ENCODE results near the gene GJA5.
"Not testable (repeated sequence)": the region's sequence is repeated elsewhere in the genome, so short reads cannot be mapped to it uniquely, and the experiment has no call there.

GJA5 gene

DNA sequence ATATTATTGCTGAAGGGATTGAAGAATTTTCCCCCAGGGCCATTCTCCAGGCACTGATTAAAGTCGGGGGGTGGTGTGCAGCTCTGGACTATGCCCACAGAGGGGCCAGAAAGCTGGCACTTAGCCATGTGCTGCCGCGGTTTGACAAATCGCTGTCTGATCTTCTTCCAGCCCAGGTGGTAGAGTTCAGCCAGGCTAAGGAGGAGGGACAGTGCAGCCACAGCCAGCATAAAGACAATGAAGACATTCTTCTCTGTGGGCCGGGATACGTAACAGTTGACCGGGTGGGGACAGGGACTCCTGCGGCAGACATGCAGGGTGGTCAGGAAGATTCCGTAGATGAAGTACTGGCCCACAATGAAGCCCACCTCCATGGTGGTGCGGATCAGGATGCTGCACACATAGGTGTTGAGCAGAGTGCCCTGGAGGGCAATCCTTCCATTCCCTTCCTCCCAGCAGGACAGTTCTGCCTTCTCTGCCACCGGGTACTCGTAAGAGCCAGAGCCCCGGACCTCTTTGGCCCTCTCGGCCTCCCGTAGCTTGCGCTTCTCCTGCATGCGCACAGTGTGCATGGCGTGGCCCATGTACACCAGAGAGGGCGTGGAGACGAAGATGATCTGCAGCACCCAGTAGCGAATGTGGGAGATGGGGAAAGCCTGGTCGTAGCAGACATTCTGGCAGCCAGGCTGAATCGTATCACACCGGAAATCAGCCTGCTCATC, 1.9 kb downstream of the GJA5 start:
- no peak for DNase-seq

DNA sequence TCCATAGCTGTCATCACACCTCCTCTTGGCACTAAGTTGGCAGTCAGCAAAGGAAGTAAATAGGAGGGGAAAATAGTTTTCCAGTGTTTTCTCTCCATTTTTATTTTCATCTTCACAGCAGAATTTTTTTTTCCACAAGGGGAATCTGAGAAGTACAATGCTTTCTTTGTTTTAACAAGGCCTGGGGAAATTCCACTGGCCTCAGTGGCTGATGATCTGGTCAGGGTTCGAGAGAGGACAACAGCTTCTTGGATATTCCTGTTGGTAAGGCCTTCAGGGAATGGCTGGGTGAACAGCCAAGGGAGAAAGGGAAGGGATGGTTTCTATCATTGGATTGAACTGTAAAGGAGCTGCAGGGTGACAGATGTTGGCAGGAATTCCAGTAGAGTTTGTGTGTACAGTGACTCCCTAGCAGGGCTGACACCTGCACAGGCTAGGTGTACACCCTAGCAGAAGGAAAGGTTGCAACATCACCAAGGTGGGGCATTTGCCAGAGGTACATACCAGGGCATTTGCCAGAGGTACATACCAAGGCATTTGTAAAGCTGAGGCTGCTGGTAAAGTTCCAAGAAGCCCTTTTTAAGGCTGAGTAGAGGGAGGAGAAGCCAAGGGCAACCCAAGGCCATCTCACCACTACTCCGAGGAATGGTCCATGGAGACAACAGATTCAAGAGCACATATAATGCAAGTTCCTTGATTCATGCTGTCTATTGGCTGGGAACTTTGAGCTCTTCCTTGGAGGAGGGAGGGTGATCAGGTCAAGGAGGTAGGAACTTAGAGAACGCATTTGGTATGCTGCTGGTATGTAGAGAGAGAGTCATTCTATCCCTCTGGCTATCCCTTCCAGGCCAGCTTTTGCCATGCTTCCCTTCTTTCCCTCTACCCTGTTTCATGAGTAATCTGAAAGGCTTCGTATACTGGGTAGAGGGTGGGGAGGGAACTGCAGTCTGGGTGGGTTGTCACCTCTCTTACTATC, 3.1 kb downstream of the GJA5 start:
- no peak for DNase-seq

DNA sequence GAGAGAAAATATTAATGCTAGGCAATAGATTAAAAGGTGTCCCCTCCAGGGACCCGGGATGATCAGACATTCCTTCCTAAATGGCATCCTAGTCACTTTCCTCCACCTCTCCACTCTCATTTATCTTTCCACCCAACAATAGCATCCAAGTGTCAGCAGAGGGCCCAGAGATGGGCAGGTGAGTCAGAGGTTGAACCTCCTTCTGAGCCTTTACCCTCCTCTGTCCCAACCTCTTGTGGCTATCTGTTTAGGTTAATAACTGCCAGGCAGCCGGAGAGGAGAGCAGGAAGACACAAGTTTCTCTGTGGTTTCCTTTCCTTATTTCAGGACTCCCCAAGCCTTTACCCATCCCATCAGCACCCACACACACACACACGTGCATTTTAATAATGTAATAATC, 4.1 kb downstream of the GJA5 start:
- DNase-seq = no peak

DNA sequence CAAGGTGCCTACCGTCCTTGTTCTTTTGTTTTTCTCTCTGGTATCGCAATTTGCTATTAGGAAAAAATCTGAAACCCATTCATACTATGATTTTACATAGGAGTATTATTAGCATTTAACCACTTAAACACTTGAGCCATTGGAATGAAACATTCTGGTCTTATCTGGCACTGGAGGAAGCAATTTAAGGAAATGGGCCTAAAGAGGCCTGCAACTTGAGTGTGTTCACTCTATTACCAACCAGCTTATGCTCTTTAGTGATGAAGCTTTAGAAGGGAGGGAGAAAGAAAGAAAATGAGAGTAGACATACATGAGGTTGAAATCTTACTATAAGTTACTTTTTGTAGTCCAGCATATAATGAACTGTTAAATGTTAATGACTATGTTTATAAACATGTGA, 5.7 kb downstream of the GJA5 start:
- no peak for DNase-seq

DNA sequence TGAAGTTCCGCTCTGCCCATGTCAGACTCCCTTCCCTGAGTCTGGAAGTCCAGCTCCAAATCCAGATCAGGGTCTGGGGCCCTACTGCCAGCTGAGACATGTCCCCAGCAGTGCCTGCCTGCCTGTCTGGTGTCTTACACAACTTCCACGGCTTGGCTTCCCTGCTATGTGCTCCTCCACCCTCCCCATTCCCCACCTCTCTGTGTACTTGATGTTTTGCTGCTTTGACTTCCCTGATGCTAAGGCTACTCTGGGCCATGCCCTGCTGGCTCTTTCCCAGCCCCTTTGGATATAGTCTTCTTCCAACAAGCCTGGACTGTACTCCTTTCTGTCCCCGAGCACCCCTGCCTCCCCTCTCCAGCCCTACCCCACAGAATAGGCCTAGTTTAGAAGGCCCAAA, 7.3 kb downstream of the GJA5 start:
- no peak for DNase-seq

DNA sequence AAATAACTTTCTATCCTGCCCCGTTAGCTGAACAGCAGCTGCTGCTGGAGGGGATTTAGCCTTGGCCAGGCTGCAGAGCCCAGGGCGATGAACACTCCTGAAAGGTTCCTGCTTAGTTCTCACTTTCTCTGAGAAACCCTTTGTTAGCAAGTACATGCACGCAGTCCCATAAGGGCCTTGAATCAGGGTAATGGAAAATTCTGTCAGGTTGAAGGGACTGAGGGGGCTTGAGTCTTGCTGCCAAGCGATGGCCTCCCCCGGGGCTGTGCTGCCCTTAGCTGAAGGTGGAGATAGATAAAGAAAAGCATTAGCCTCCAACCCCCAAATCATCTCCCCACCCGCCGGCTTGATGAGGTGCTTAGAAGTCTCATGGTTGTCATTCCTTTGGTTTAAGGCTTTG, 7.9 kb downstream of the GJA5 start:
- DNase-seq = no peak

DNA sequence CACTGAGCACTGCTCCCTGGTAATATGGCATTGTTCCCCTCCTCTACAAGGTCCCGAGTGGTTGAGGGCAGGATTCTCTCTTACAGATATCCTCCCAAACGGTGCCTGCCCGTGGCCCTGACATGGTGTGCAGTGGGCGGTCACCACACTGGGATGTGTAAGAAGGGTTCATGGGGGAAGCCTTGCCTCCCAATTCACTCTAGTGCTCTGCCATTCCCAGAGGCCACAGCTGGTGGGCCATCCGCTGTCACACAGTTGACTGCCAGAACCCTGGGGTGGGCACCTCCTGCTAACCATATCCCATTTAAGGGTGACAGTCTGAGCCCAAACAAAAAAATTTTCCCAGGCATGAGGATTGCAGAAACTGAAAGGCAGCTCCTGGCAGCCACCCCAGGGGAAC, 9.1 kb downstream of the GJA5 start:
- no peak for DNase-seq

DNA sequence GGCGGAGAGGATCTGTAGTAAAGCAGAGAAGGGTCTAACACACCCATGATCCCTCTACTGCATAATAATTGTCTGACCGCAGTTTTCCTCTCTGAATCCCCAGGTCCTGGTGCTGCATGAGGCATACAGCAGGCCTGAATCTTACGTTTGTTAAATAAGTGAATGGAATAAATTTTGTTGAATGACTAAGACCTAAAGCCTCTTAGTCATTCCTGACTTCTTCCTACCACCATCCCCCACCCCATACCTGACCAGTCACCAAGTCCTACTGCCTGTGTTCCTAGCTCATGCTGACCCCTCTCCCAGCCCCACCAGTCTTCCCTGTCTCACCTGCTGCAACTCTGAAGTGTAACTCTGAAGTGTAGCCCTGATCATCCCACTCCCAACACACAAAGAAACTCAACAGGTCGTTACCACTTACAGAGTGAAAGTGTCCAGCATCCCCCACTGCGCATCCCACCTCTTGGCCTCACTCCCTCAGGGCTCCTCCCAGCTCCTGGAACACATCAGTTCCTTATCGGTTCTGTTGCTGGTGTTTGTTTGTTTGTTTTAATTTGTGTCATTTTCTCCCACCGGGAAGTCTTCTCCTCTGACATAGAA, 9.7 kb downstream of the GJA5 start:
- DNase-seq = no peak

DNA sequence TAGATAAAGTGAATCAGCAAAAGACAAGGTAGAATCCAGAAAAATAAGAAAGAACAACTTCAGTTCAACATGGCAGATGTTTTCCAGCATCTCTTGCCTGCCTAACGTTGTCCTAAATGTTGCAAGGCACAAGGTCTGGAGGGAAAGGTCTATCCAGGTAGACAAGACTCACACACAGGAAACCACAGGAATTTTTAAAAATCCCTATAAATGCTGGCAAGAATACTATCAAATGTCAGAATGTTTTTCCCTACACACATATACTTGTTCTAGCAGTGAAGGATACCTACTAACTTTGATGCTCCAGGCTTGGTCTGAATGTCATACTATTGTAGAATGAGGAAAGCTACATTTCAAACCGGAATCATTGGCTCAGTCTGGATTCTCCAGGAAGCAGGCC, 10.6 kb downstream of the GJA5 start:
- DNase-seq = no peak

DNA sequence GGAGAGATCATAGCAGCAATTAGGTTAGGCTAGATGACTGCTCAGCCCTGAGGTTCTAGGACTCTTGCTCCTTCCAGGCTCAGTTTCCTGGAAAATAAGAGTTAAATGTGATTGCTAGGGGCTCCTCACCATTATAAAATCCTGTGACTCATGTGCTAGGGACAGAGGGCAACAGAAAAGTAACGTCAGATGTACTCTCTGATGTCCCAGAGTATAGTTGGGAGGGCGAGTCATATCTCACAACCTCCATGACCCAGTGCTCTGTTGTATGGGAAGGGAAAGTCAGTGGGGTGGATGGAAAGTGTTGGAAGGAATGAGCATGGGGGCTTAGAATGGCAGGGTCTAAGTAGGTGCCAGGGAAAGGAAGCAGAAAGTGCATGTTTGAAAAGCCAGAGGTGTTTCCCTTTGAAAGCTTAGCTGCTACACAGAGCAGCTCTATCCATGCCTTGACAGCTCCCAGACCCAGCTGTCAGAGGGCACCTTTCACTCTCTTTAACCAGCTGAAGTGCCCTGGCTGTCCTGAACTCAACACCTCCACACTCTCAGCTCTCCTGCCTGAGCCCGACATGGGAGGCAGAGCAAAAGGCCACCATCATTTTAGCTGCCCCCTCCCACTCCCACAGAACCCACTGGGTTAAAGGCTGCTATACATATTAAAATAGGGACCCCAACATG, 11.6 kb downstream of the GJA5 start:
- no peak for DNase-seq

DNA sequence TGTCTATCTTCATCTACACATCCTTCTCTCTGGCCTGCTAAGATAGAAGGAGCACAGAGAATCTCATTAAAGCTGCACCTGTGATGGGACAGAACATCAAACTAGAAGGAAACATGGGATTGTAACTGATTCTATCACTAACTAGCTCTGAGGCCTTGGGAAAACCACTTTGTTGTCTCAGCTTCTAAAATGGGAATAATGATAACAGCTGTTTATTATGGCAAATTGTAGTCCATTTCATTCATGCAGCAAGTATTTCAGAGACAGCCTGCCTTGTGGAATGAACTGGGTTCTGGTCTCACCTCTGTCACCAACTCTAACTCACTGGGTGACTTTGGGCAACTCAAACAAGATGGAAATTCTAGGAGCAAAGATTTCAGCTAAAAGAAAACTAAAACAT, 12.4 kb downstream of the GJA5 start:
- DNase-seq = no peak

DNA sequence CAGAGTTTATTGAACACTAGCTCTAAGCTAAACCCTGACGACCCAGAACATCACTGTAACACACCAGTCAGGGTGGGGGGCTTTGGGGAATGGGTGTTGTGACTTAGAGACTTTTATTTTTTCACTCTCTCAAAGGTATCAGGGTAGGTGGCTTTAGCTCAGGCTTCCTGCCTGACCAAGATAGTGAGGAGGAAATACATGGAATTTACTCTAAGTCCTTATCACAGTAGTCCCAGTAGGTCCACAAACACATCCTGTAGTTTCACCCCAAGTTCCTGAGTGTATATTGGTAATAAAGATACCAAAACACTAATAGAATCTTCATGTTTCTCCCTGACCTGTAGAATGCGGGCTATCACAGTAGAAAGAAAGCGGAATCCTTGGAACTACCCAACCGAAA, 15.1 kb downstream of the GJA5 start:
- DNase-seq = no peak

DNA sequence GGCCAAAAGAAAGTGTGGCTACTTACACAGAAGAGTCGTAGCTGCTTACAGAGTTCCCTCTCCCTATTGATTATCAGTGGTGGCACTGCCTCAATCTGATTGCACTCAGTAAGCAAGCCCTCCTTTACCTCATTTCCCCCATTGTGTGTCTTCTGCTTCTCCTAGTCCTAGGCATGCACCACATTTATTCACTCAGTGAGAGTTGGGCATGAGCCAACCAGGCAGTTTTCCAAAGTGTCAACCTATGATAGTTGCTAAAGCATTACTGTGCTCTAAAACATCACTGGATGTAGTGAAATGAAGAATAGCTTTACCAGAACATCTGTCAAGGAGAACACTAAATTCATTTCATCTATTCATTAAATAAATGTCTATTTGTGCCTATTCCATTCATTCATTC, 19.3 kb downstream of the GJA5 start:
- DNase-seq = no peak

DNA sequence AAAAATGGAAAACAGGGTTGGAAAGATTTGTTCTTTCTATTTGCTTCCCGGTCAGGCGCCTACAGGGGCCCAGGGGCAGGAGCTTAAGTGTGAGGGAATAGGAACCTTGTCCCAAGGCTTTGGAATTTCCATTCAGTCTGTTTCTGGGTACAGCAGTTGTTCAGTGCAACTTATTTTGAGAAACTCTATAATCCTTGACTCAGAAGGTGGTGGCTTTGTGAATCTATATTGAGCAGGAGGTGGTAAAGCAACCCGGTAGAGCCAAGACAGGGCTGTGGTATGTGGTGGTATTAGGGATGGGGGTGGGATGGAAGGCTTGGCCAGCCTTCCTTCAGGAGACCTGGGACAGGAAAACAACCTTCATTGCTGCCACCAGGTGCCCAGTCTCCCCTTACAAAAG, 20.0 kb downstream of the GJA5 start:
- DNase-seq = no peak

DNA sequence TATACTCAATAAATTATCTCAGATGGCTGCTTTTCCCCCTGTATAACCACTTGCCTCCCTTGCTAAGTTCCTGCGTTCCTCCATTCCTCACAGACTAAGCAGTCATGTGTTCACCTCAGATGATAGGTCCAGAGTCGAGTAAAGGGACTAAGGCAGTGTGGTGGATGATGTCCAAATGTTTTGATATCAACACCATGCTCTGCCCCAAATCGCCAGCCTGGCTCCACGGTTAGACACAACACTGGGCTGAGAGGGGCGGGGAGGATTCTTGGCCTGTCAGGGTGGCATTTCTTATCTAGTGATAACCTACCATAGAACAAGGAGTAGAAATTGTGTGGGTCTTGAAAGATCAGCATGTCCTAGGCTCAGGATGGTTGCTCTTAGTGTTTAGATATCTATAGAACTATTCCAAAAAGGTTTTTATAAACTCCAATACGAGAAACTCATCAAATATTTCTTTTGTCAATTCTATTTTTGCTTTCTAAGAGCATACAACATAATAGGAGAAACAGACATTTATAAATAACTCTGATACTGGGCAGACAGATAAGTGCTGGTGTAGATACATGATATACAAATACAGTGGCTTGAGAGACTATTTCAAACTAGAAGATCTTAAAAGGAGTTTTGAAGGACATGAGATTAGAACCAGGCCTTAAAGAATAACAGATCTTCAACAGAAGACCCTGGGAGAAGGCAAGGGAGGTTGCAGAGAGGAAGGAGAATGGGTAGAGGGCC, 21.5 kb downstream of the GJA5 start:
- no peak for DNase-seq

DNA sequence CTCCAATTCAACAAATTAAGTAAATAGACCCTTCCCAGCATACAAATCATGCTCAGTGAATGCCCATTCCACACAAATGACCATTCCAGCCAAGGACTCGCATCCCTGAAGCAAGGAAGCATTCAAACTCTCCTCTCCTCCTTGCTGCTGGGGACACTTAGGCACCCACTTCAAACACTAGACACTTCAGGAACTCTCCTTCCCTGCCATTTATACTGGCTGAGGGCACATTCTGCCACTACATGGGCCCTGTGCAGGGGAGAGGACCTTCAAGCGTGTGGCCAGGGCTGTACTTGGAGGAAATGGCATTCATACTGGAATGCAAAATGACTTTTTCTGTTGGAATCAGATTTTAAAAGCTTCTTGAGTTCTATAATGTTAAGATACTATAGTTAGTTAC, 22.3 kb downstream of the GJA5 start:
- DNase-seq = no peak

DNA sequence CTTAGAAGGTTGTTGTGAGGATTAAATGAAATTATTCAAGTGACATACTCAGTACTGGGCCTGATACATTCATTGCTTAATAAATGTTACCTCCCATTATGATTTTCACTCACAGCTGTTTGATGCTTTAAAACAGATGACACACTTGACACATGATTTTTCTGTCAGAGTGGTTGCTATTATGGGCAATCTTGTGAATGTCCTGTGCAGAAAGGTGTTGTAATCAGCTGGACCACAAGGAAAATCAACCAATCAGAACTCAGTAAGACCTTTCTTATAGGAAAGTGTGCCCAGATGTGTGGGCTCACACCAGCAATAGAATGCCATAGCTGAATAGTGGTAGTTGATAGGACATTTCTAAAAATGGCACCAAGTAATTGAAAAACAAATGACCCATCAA, 23.5 kb downstream of the GJA5 start:
- no peak for DNase-seq

DNA sequence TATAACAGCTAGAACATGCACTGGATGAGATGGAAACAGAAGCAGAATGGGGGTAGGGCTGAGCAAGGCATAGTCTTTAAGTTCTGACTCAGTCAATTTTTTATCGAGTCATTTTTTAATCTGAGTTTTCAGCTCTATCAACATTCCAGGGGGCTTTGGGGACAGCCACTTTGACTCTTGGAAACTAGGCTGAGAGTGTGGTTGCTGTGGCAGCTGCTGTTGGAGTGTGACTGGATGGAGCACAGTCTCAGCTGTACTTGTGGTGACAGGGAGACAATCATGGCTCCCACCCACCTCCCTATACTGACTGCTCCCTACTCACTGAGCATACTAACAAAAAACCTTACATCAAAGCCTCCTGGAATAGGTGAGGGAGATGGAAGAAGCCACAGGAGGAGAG, 25.0 kb downstream of the GJA5 start:
- DNase-seq = no peak

DNA sequence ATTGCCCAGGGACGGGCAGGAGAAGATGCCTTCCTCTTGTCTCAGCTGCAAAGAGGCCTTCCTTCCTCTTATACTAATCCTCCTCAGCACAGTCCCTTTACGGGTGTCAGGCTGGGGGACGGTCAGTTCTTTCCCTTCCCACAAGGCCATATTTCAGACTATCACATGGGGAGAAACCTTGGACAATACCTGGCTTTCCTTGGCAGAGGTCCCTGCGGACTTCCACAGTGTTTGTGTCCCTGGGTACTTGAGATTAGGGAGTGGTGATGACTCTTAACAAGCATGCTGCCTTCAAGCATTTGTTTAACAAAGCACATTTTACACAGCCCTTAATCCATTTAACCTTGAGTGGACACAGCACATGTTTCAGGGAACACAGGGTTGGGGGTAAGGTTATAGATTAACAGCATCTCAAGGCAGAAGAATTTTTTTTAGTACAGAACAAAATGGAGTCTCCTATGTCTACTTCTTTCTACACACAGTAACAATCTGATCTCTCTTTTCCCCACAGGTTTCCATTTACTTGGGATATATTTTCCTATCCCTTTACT, 26.0 kb downstream of the GJA5 start:
- not testable (repeated sequence) for DNase-seq

DNA sequence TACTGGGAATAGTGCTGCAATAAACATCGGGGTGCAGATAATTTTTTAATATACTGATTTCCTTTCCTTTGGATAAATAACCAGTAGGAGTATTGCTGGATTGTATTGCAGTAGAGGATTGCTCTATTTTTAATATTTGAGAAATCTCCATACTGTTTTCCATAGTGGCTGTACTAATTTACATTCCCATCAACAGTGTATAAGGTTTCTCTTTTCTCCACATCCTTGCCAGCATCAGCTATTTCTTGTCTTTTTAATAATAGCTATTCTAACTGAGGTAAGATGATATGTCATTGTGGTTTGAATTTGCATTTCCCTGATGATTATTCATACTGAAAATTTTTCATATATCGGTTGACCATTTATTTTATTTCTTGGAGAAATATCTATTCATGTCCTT, 31.1 kb downstream of the GJA5 start:
- no peak for DNase-seq

DNA sequence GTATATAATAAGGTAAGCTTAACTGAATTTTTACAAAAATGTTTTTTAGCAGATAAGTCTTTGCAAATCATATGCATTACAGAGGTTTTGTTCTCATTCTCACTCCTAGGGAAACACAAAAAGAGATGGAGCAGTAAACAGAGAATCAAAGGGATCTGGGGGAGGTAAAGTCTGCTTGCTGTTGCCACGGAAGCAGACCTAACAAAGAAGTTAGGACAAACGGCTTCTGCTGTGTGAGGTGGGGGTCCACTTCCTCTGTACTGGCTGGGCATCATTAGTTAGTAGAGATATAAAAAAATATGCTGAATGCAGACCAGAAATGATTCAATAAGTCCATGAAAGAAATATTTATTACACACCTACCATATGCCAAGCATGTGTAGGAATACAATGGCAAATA, 34.2 kb downstream of the GJA5 start:
- no peak for DNase-seq

DNA sequence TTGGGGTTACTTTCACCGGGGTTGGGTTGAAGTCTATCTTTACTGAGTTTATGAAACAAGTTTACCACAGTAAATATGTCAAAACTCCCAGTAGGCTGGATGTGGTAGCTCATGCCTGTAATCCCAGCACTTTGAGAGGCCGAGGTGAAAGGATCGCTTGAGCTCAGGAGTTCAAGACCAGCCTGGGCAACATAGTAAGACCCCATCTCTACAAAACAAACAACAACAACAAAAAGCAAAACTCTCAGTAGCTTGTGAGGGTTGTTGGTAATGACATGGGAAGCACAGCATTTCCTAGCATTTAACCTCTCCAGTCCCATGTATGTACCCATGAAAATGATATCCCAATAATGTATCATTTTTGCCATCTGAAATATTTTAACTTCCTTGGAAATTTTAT, 34.7 kb downstream of the GJA5 start:
- no peak for DNase-seq

Measured in NCI-H2227 treated with DMSO at 0.1 percent for 48 hours (cell line).